NCI-H446 treated with DMSO at 0.1 percent for 48 hours (cell line): ENCODE results near the gene GRM3.
"Not testable (repeated sequence)": the region's sequence is repeated elsewhere in the genome, so short reads cannot be mapped to it uniquely, and the experiment has no call there.

Source experiments
- DNase-seq: peaks from one replicate; lab custom pipeline; 2025; lab: John Stamatoyannopoulos, UW

GRM3 gene

GRCh38 chr7:86643561-86644281 is at the start of gene GRM3:
Gene GRM3, plus strand, starts transcription at chr7:86643909. Its CDS starts 121,237 bp downstream, at chr7:86765146.
- no peak for DNase-seq

- no peak for DNase-seq
These were observed 45.4 kb upstream of the GRM3 start for GRCh38 chr7:86598311-86598710.

GRCh38 chr7:86598721-86599120 is 45.0 kb upstream of the GRM3 start:
- DNase-seq, result no peak

GRCh38 chr7:86600506-86601290 is 43.0 kb upstream of the GRM3 start:
- DNase-seq, result no peak

GRCh38 chr7:86615711-86616110 is 28.0 kb upstream of the GRM3 start:
- not testable (repeated sequence) for DNase-seq

- DNase-seq, result no peak
These were observed 844 bp downstream of the GRM3 start for GRCh38 chr7:86644282-86645224.

GRCh38 chr7:86645225-86645608 is 1.5 kb downstream of the GRM3 start:
- no peak for DNase-seq

- no peak for DNase-seq
These were observed 2.1 kb downstream of the GRM3 start for GRCh38 chr7:86645676-86646276.

GRCh38 chr7:86647385-86648094 is 3.8 kb downstream of the GRM3 start:
- DNase-seq, result no peak

- no peak for DNase-seq
These were observed 4.5 kb downstream of the GRM3 start for GRCh38 chr7:86648169-86648568.

- no peak for DNase-seq
These were observed 10.4 kb downstream of the GRM3 start for GRCh38 chr7:86653919-86654659.

- DNase-seq, result no peak
These were observed 14.2 kb downstream of the GRM3 start for GRCh38 chr7:86657948-86658347.

GRCh38 chr7:86660950-86661462 is 17.3 kb downstream of the GRM3 start:
- DNase-seq, result no peak

GRCh38 chr7:86664486-86664885 is 20.8 kb downstream of the GRM3 start:
- DNase-seq, result no peak

GRCh38 chr7:86664991-86665390 is 21.3 kb downstream of the GRM3 start:
- no peak for DNase-seq

- no peak for DNase-seq
These were observed 22.0 kb downstream of the GRM3 start for GRCh38 chr7:86665669-86666068.

- no peak for DNase-seq
These were observed 24.0 kb downstream of the GRM3 start for GRCh38 chr7:86667732-86668131.

GRCh38 chr7:86668315-86668714 is 24.6 kb downstream of the GRM3 start:
- DNase-seq, result no peak

GRCh38 chr7:86687831-86688230 is 44.1 kb downstream of the GRM3 start:
- DNase-seq, result no peak

GRCh38 chr7:86689363-86689762 is 45.7 kb downstream of the GRM3 start:
- DNase-seq, result no peak
